Measurements from ENCODE around the gene ZNF438. TPM values are rescaled to one million over a fixed set of nuclear protein-coding genes. Genes with fewer than 3 reads are reported as not detected.

The ZNF438 gene
- total and polyA plus RNA-seq, 2 of the 4 experiments (the other 2 are of a cell fraction) = 1.8 to 2.9 TPM

- Histone ChIP-seq H3K27ac (ENCODE audit: insufficient read depth, low read length) (no peak overlapping the region), H4K20me1 (ENCODE audit: insufficient read depth, low read length) (peaks cover 3% of the 10 kb centered on the region; the same call in 1 of the 2 replicates), H2BK15ac (ENCODE audit: low read depth, low read length) (0 out of 3 replicates have a peak overlapping the region, but pooled peaks have one; percentile 18), H3K9me3 (ENCODE audit: control insufficient read depth, insufficient read depth, low read length) (no peaks in the 10 kb centered on the region), H3K9me1 (ENCODE audit: insufficient read depth, low read length) (no peaks in the 10 kb centered on the region; the same call in 1 of the 2 replicates), H2BK20ac (ENCODE audit: low read depth, low read length) (peak overlapping the region; percentile 20), H3K4ac (ENCODE audit: low read depth, low read length) (peak overlapping the region; percentile 75; the same call in 1 of the 2 replicates), H3K4me3 (ENCODE audit: insufficient read depth, low read depth, low read length) (no peak overlapping the region), H3K27me3 (ENCODE audit: control insufficient read depth, insufficient read depth, low read length) (no peaks in the 10 kb centered on the region), H2BK120ac (ENCODE audit: low read depth, low read length) (peak overlapping the region; percentile 82), H4K5ac (ENCODE audit: low read depth, low read length) (peak overlapping the region; percentile 30; the same call in 1 of the 2 replicates), H3K23ac (ENCODE audit: low read depth, low read length) (peak overlapping the region; percentile 58; the same call in 1 of the 2 replicates), H3K9ac (ENCODE audit: low read depth, low read length) (no peak overlapping the region), H2AFZ (replicated peaks; ENCODE audit: low read length, poor library complexity) (no peak overlapping the region), H3K56ac (ENCODE audit: extremely low read depth, insufficient read depth, low read length) (no peak overlapping the region), H3K79me1 (ENCODE audit: low read depth in 1 of 2, low read length in 2 of 2) (peaks cover 17 to 39% of the 10 kb centered on the region in 2 experiments; a peak in 3 of 4 replicates), H4K8ac (ENCODE audit: low read depth in 2 of 2, low read length in 2 of 2) (peak overlapping the region; percentile 10 to 37; a peak in 2 of 4 replicates), H4K91ac (ENCODE audit: insufficient read depth, low read depth, low read length) (peak overlapping the region; percentile 20), H2AK5ac (ENCODE audit: low read depth, low read length) (peak overlapping the region; percentile 1; the same call in 1 of the 2 replicates), H3K36me3 (ENCODE audit: control insufficient read depth, insufficient read depth, low read length) (no peaks in the 10 kb centered on the region), H3K18ac (ENCODE audit: low read depth, low read length) (peak overlapping the region; percentile 66; the same call in 1 of the 2 replicates), H3K4me2 (ENCODE audit: low read depth, low read length) (no peak overlapping the region), H3K4me1 (ENCODE audit: control insufficient read depth, insufficient read depth, low read length) (peaks cover 14% of the 10 kb centered on the region), H3K14ac (replicated peaks; ENCODE audit: low read depth, low read length) (peak overlapping the region; percentile 58), H2AK9ac (replicated peaks; ENCODE audit: low read depth, low read length, poor library complexity) (no peak overlapping the region), H2BK5ac (ENCODE audit: low read depth, low read length, poor library complexity, severe bottlenecking) (no peak overlapping the region)
- ChIA-PET CTCF (no interaction called here), POLR2A (ENCODE audit: unreplicated experiment) (interaction anchor here (1.1 kb wide), 1 partner anchor 246 kb away, joined by 4 read pairs; no protein-coding TSS in a partner anchor)
- dilution Hi-C loops (cut with HindIII; ENCODE audit: low sequenced_read_pairs, unreplicated experiment) = no loop called here
- DNase-seq = peak; percentile 16
- BruUV-seq (replicated peaks) = no TSS peak
- 100% methylated on average over 2 of the region's 8 CpGs; no CpG with 5 or more reads in 1 of the 2 experiments for WGBS, 2 experiments (ENCODE audit: extremely low coverage in 2 of 2, insufficient read length in 1 of 2)
- ATAC-seq (ENCODE audit: low read depth) = no peak
- in situ Hi-C loops (cut with MboI; ENCODE audit: low sequenced_read_pairs) = loop anchor here (5.0 kb wide), 2 partner anchors 107 to 248 kb away; no protein-coding TSS in a partner anchor
- intact Hi-C loops (cut with micrococcal nuclease) = loop anchor here (2.0 to 5.0 kb wide), 3 partner anchors 102 to 293 kb away; no protein-coding TSS in a partner anchor
- TF ChIP-seq CHD1 (IDR thresholded peaks at IDR 0.05; ENCODE audit: low read depth, low read length) (no peak), CTCF (conservative IDR thresholded peaks at IDR 0.05; ENCODE audit: low read depth, low read length) (no peak), MAFK (IDR thresholded peaks at IDR 0.05; ENCODE audit: low read depth, low read length) (no peak), USF2 (IDR thresholded peaks at IDR 0.05; ENCODE audit: low read depth, low read length) (no peak), RCOR1 (IDR thresholded peaks at IDR 0.05; ENCODE audit: insufficient replicate concordance, low read length) (no peak)
Measured at GRCh38 chr10:31030260-31030659, 1.4 kb downstream of the ZNF438 start.
